Activated CD8-positive, alpha-beta memory T cell treated with anti-CD3 and anti-CD28 coated beads, Interleukin-2, amount 50 U/mL, for 48 hours (primary cell): ENCODE data around the gene NFYC.

Experiments used
- DNase-seq: peaks from one replicate; pipeline ENCODE4 v3.0.0-alpha.2; 2020

Gene NFYC

GRCh38 chr1:40691538-40692428 is at the start of gene NFYC:
Gene NFYC (plus strand): TSS chr1:40691704. CDS start chr1:40738844, 47,140 bp downstream.
- DNase-seq = peak; percentile 96

DNA sequence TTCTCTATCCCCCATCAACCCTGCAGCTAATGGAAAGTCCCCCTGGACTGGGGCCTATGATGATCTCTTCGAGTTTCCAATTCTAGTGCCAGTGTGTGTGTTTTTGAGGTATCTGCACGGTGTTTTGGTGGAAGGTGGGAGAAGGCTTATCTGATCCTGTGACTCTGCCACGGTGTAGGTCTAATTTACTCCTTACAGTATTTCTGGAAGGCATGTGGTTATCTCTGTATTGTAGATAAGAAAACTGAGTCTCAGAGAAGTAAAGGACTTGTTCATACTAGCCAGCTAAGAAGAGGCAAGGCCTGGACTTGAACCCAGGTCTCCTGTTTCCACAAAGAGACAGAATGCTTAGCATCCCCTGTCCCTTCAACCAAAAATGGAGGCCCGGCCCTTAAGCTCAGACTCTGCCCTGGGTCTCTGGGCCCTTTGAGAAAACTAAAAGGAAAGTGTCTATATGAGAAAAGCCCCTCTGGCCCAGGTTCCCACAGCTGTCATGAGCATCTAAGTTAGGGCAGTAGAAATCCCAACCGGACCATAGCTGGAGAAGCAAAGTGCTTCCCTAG is 46.3 kb upstream of the NFYC start:
- no peak for DNase-seq

GRCh38 chr1:40646315-40646714 is 45.2 kb upstream of the NFYC start:
- no peak for DNase-seq

- no peak for DNase-seq
Observed at GRCh38 chr1:40648200-40648599, 43.3 kb upstream of the NFYC start.

DNA sequence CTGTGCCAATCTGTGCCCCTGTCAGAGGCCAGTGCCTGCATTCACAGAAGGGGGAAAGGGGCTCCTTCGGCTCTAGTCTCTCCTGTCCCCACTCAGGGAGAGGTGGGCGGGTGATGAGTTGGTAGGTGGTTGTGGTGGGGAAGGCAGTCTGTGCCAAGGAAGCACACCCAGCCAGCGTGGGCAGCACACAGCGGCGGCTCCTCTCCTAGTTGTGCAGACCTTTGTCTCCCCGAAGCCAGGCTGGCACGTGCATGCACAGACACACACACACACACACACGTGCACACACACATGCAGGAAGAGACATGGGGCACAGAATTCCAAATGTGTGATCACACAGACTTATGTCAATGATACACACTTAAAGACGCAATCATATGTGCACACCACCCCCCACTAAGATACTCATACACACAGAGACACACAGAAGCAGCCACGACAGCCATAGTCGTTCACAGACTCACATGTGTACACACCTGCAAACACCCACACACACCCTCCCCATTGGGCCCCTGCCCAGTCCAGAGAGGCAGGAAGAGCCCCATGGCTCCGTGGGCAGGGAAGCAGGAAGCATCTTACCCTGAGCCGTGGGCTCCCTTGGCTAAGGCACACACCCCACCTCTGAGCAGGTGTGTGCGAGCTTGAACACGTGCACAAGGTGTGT is 42.4 kb upstream of the NFYC start:
- DNase-seq = no peak

DNA sequence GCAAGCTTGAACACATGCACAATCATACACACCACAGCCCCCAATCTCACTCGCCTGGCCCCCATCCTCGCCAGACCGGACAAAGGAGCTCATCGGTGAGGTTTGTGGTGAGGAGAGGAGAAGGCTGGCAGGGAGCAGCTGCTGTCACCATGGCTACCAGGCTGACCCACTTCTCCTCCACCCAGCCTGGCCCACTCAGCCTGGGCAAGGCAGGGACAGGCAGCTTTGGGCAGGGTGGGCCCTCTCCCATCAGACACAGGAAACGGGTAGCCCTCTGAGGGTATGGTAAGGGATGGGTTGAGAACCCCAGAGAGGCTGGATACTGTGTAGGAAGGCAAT is 41.9 kb upstream of the NFYC start:
- no peak for DNase-seq

- DNase-seq = no peak
Observed at GRCh38 chr1:40650075-40650474, 41.4 kb upstream of the NFYC start.

GRCh38 chr1:40651138-40651857 is 40.2 kb upstream of the NFYC start:
- no peak for DNase-seq

- DNase-seq = no peak
Observed at GRCh38 chr1:40652468-40652867, 39.0 kb upstream of the NFYC start.

GRCh38 chr1:40652979-40653378 is 38.5 kb upstream of the NFYC start:
- no peak for DNase-seq

GRCh38 chr1:40653851-40654537 is 37.5 kb upstream of the NFYC start:
- DNase-seq = no peak

DNA sequence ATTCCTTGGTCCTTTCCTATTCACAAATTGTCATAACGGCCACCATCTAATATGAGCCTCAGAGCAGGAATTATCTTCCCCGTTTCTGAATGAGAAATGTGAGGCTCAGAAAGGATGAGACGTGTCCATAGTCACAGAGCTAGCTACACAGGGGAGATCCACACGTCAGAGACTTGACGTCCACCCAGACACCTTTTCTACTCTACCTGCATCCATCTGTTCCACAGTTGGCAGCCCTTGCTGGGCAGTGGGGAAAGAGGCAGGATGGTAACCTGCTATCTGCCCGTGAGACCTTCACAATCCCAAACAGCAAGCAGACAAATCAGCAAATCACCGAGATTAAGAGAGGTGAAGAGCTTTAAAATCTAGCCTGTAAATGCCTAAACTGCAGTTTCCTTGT is 34.5 kb upstream of the NFYC start:
- no peak for DNase-seq

DNA sequence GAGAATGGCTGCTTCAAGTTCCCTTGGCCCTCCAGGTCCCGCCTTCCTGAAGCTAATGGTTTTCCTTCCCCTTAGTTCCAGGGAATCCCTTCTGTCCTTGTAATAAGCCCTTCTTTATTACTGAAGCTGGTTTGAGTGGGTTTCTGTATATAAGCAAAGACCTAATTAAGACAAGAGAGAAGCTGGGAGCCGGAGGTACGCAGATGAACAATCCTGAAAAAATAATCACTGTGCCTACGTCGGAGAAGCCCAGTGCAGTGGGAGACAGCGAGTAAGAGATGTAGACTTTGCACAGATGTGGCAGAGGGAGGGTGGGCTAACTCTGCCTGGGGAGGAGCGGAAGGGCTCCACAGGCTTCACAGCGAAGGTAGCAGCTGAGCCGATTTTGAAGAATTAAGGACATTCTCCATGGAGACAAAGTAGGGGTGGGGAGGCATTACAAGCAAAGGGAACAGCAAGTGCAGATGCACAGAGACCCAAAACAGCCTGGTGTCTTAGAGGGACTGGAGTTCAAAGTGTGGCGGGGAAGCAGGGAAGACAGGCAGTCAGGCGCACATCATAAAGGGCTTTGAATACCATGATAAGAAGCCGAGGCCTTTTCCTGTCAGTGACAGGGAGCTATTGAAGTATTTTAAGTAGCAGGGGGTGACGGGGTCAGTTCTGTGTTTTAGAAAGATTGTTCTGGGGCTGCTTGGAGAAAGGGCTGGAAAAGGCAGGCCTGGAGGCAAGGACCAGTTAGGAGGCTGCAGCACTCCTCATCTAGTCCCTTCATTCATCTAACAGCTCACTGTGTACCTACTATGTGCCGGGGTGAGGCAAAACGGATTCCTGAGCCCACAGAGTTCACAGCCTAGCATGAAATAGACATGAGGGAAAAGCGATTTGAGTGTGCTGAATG is 32.5 kb upstream of the NFYC start:
- no peak for DNase-seq

- no peak for DNase-seq
Observed at GRCh38 chr1:40659649-40659947, 31.9 kb upstream of the NFYC start.

DNA sequence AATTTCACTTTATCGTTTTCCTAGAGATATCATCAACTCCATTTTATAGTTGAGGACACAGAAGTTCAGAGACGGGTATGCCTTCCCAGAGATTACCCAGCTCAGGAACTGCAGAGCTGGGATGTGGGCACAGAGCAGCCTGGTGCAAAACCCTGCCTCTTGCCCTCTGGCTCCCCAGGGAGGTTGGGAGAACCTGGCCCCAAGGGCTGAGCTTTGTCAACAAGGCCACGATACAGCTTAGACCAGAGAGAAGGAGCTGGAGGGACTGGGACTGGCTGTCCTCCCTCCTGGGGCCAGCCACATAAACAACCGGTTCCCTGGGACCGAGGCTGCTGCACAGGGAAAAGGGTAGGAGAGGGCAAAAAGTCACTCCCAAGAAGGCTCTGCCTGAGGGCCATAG is 29.8 kb upstream of the NFYC start:
- DNase-seq = no peak

GRCh38 chr1:40662151-40662550 is 29.4 kb upstream of the NFYC start:
- no peak for DNase-seq

DNA sequence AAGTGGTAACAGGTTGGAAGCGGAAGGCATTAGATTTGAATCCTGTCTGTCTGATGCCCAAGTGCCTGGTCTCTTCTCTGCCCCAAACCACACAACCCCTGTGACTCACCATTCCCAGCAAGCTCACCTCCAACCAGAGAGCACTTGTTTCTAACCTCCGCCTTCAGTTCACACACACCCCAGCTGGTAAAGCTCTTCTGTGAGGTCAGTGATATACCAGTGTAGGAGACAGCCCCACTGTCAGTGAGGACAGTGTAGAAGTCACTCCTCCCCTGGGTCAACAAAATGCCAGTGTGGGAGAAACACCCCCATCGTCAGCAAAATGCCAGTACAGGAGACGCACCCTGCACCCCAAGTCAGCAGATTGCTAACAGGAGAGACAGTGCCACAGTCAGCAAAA is 28.6 kb upstream of the NFYC start:
- DNase-seq = peak; percentile 60

DNA sequence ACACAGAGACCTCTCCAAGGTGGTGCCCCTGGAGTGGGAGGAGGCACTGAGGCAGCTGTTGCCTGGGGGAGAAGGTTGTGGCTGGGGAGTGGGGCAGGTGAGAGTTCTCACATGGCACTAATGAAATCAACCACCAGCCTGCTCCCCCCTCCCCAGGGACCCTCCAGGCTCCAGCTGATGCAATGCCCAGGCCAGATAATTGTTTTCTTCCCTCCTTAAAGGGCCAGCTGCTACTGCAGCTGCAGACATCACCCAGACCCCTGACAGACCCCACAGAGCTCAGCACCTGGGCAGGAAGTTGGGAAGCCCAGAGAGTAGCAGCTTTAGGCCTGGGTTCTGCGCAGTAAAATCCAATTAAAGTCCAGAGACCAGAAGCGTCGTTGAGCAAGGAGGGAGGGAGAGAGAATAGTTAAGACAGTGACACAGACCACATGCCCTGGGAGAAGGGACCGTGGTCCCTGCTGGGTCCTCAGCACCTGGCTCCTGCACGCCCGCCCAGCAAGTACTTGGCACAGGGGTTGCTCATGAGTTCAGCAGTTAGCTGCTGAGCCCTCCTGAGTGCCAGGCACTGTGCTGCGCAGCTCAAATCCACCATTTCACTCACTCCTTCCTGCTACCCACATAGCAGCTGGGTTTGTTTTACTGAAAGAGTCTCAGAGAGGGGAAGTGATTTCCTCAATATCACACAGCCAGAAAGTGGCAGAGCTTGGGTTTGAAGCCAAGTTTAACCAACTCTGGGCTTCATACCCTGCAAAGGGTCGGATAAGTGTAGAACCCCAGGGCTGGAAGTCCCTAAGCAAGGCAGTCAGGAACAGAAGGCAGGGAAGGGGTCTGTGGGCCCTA is 28.0 kb upstream of the NFYC start:
- no peak for DNase-seq

GRCh38 chr1:40664167-40664537 is 27.4 kb upstream of the NFYC start:
- no peak for DNase-seq

DNA sequence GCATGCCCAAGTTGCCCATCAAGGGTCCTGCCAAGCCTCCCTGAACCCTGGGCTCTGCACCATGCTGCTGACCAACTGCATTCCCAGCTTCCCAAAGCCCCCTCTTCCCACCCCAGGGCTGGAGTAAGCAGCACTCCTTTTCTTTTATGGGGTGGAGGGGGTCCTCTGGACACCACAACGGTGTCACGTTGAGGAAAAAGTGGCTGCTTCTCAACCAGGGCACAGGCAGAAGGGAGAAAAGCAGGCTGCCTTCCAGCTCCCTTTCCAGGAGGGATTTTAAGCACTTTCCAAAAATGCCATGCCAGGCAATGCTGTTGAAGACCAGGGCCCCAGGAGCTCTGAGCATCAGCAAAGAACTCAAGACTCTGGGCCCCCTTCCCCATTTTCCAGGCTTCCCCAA is 26.7 kb upstream of the NFYC start:
- DNase-seq = no peak
